Gastroesophageal sphincter (tissue), 4 donors: ENCODE measurements around the gene OGFOD3. TPM values are rescaled to one million over a fixed set of nuclear protein-coding genes. Genes with fewer than 3 reads are reported as not detected.
A peak's percentile ranks its signal among the peaks of the same experiment; 100 is the strongest.

Source experiments
- ATAC-seq: fragments of 150-250 bp; one replicate; pipeline ENCODE4 v1.9.1; 2016; ENCODE audit warnings: mild to moderate bottlenecking, moderate library complexity
- H3K27ac ChIP-seq, 4 donors: fragments of 200-600 bp; sonication (generic) in 3 of 4; 1 replicate in 3 of 4; 2 replicates in 1 of 4; pipeline ENCODE4 v1.5.1; 2016 to 2019
- H3K27me3 ChIP-seq: fragments of 200-600 bp; sonication (generic); one replicate; pipeline ENCODE4 v1.5.1; 2019
- H3K36me3 ChIP-seq, 2 donors: fragments of 200-600 bp; sonication (generic); one replicate each; pipeline ENCODE4 v1.5.1; 2019; ENCODE audit warnings: control low read depth in 1 of 2
- H3K4me1 ChIP-seq, 3 donors: fragments of 200-600 bp; sonication (generic); 1 replicate in 2 of 3; 2 replicates in 1 of 3; pipeline ENCODE4 v1.5.1; 2016 to 2019; ENCODE audit warnings: control low read depth in 2 of 3
- H3K4me3 ChIP-seq, 2 donors: fragments of 200-600 bp; sonication (generic); one replicate each; pipeline ENCODE4 v1.5.1; 2019; ENCODE audit warnings: mild to moderate bottlenecking in 1 of 2, moderate library complexity in 1 of 2
- H3K9me3 ChIP-seq, 3 donors: fragments of 200-600 bp; sonication (generic); one replicate each; pipeline ENCODE4 v1.5.1; 2017 to 2019; ENCODE audit warnings: control low read depth in 2 of 3
- EP300 ChIP-seq: sonication (generic); formaldehyde crosslinking; IDR thresholded peaks from one replicate; pipeline ENCODE4 v1.6.1; 2017; ENCODE audit warnings: antibody characterized with exemption, mild to moderate bottlenecking
- POLR2A ChIP-seq, 2 donors: fragments of 450-650 bp; IDR thresholded peaks; one replicate each; pipeline ENCODE4 v1.6.1; 2017; ENCODE audit warnings: antibody characterized with exemption in 2 of 2, mild to moderate bottlenecking in 2 of 2, moderate library complexity in 1 of 2
- POLR2AphosphoS5 ChIP-seq: sonication (generic); formaldehyde crosslinking; IDR thresholded peaks from one replicate; pipeline ENCODE4 v1.6.1; 2017; ENCODE audit warnings: antibody characterized with exemption
- WGBS, 2 donors: methylation state at CpG; one replicate each; pipeline ENCODE4 v1.1.5; 2018; ENCODE audit warnings: low coverage in 1 of 2; 5-methylcytosine and 5-hydroxymethylcytosine counted together
- total RNA-seq, 4 donors: library from RNA; depleted of rRNA; stranded (reverse); fragments of >200 nt; gene quantifications; one replicate each; pipeline ENCODE4 v1.1.0, GENCODE V29; 2016
- TF ChIP-seq, protein P1 (sequence below), 4 experiments: fragments of 200-600 bp in 2 of 4; fragments of 450-650 bp in 2 of 4; sonication (generic) in 1 of 4; IDR thresholded peaks; one replicate each; pipeline ENCODE4 v1.5.1; 2017 to 2019; ENCODE audit warnings: antibody characterized with exemption in 4 of 4, mild to moderate bottlenecking in 2 of 4, moderate library complexity in 2 of 4

The OGFOD3 gene
- total RNA-seq, 4 donors from 2014 or later: 26.4 to 39.5 (median 28.8) TPM

DNA sequence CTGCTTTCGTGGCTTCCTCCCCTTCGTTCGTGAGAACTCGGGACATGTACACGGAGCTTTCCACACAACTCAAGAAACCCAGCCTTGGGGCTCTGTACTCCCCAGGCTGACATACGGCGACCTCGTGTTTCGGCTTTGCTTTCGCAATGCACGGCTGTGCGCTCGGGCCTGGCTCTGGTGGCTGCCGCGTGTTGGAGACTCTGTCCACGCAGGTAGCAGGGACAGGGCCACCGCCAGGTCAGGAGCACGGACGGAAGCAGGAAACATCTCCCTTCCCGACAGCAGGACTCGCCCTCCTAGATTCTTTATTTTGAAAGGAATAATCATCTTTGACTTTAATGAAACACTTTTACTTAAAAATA is 29.5 kb downstream of the OGFOD3 start:
- Histone ChIP-seq H3K9me3 (no peaks in the 10 kb centered on the region), H3K36me3 (peaks cover 0 to 31% of the 10 kb centered on the region in 2 donors), H3K4me3 (no peak overlapping the region), H3K27me3 (peaks cover 44% of the 10 kb centered on the region), H3K27ac (no peak overlapping the region), H3K4me1 (peaks cover 0 to 28% (median 17%) of the 10 kb centered on the region in 3 donors)
- TF ChIP-seq, protein P1, sequence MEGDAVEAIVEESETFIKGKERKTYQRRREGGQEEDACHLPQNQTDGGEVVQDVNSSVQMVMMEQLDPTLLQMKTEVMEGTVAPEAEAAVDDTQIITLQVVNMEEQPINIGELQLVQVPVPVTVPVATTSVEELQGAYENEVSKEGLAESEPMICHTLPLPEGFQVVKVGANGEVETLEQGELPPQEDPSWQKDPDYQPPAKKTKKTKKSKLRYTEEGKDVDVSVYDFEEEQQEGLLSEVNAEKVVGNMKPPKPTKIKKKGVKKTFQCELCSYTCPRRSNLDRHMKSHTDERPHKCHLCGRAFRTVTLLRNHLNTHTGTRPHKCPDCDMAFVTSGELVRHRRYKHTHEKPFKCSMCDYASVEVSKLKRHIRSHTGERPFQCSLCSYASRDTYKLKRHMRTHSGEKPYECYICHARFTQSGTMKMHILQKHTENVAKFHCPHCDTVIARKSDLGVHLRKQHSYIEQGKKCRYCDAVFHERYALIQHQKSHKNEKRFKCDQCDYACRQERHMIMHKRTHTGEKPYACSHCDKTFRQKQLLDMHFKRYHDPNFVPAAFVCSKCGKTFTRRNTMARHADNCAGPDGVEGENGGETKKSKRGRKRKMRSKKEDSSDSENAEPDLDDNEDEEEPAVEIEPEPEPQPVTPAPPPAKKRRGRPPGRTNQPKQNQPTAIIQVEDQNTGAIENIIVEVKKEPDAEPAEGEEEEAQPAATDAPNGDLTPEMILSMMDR (IDR thresholded peaks at IDR 0.05): no peak
- no peak for TF ChIP-seq POLR2A (IDR thresholded peaks at IDR 0.05)
- no peak for TF ChIP-seq POLR2AphosphoS5
- no peak for TF ChIP-seq EP300
- ATAC-seq: no peak
- 94% methylated on average over 15 of the region's 21 CpGs; no CpG with 5 or more reads in 1 of the 2 donors for WGBS, 2 donors

DNA sequence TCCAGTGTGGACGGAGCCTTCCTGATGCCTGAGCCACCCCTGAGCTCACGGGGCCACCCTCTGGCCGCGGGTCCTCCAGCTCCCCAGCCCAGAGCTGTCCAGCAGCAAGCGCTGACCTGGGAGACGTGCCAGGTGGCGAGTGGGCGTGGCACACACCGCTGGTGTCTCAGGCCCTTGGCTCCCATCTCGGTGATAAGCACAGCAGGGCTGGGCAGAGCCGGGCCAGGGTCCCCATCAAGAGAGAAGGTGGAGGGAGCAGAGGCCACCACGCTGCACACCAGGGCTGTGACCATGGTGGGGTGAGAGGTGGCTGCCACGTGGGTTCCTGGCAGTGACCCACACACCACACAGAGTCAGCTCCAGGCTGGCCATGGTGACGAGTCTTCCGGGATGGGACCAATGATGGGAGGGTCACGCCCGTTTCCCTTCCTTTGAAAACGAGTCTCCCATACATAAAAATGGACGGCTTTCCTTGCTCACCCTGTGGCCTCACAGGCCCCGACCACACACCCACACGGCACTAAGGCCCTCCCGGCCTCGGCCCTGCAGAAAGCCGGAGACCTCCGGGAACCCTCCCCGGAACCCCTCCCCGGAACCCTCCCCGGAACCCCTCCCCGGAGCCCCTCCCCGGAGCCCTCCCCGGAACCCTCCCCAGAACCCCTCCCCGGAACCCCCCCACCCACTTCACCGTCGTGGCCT is 30.0 kb downstream of the OGFOD3 start:
- no peak overlapping the region for H3K27ac ChIP-seq
- peaks cover 49% of the 10 kb centered on the region for H3K27me3 ChIP-seq
- peaks cover 0 to 28% (median 17%) of the 10 kb centered on the region in 3 donors for H3K4me1 ChIP-seq
- no peak overlapping the region for H3K4me3 ChIP-seq
- no peak for ATAC-seq
- WGBS, 2 donors: 80% methylated on average over 8 of the region's 34 CpGs; no CpG with 5 or more reads in 1 of the 2 donors
- H3K9me3 ChIP-seq: no peaks in the 10 kb centered on the region
- TF ChIP-seq, protein P1 (IDR thresholded peaks at IDR 0.05): no peak
- TF ChIP-seq EP300: no peak
- no peak for TF ChIP-seq POLR2A (IDR thresholded peaks at IDR 0.05)
- no peak for TF ChIP-seq POLR2AphosphoS5
- H3K36me3 ChIP-seq: peaks cover 0 to 26% of the 10 kb centered on the region in 2 donors

DNA sequence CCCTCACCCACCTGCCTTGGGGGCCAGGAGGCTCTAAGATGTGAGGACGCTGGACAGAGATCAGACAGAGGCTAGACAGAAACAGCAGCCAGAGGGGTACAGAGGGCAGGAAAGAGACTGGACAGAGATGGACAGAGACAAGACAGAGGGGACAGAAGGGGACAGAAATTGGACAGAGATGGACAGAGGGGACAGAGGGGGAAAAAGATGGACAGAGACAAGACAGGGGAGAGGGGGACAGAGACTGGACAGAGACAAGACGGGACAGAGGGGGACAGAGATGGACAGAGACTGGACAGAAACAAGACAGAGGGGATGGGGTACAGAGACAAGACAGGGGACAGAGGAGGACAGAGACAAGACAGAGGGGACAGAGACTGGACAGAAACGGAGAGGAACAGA is 30.7 kb downstream of the OGFOD3 start:
- Histone ChIP-seq H3K36me3 (peaks cover 0 to 20% of the 10 kb centered on the region in 2 donors), H3K27ac (no peak overlapping the region), H3K4me3 (no peak overlapping the region), H3K4me1 (peaks cover 0 to 28% (median 17%) of the 10 kb centered on the region in 3 donors), H3K9me3 (no peaks in the 10 kb centered on the region), H3K27me3 (peaks cover 56% of the 10 kb centered on the region)
- TF ChIP-seq POLR2AphosphoS5: no peak
- TF ChIP-seq, protein P1 (IDR thresholded peaks at IDR 0.05): no peak
- TF ChIP-seq POLR2A (IDR thresholded peaks at IDR 0.05): no peak
- no peak for TF ChIP-seq EP300
- no peak for ATAC-seq
- 58 to 67% methylated on average over 1 to 3 of the region's 3 CpGs for WGBS, 2 donors

DNA sequence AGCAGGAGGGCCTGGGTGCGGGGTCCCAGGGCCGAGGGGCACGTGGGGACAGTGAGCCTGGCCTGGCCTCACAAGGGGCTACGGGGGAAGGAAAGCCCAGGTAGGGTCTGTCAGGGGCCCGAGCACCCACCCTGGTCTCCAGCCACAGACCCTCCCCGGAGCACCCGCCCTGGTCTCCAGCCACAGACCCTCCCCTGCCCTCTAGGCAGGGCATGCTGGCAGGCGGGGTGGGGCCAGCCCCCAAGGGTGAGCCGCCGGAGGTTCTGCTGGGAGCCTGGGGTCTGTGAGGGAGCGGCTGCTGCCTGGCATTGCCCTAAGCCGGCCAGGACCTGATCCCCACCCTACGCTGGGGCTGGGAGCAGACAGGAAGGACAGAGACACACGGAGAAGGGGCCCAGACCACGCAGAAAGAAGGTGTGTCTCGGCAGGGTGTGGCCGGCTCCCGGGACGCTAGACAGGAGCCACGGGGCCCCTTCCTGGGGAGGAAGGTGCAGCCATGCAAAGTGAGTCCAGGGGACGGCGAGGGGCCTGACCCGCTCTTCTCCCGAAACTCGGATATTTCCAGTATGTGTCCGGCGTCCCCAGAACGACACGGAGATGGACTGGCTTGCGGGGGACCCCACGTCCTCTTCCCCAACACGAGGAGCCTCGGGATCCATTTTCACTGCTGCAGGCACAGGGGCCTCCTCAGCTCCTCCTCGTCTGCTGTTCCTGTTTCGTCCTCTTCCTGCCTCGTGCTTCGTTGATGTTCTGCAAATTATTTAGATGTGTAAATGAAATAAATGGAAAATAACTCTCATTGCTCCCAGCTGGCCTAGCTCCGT is 31.3 kb downstream of the OGFOD3 start:
- H3K9me3 ChIP-seq: no peaks in the 10 kb centered on the region
- 31% methylated on average over 10 of the region's 38 CpGs; no CpG with 5 or more reads in 1 of the 2 donors for WGBS, 2 donors
- no peak for ATAC-seq
- peaks cover 0 to 13% of the 10 kb centered on the region in 2 donors for H3K36me3 ChIP-seq
- peaks cover 62% of the 10 kb centered on the region for H3K27me3 ChIP-seq
- peak overlapping the region in 1 of 4 donors; percentile 59 for H3K27ac ChIP-seq
- TF ChIP-seq POLR2AphosphoS5 (no peak), POLR2A (IDR thresholded peaks at IDR 0.05) (no peak), EP300 (no peak)
- TF ChIP-seq, protein P1 (IDR thresholded peaks at IDR 0.05): no peak
- H3K4me1 ChIP-seq: peaks cover 0 to 28% (median 17%) of the 10 kb centered on the region in 3 donors
- H3K4me3 ChIP-seq: no peak overlapping the region
